DMS153 treated with DMSO at 0.1 percent for 48 hours (cell line): ENCODE data around the gene HSCB.
A peak's percentile ranks its signal among the peaks of the same experiment; 100 is the strongest.
"Not testable (repeated sequence)": the region's sequence is repeated elsewhere in the genome, so short reads cannot be mapped to it uniquely, and the experiment has no call there.

Experiments
- DNase-seq: peaks from one replicate; lab custom pipeline; 2025; ENCODE audit not compliant: unreplicated experiment; lab: John Stamatoyannopoulos, UW

The HSCB gene

GRCh38 chr22:28791124-28791523 lies 49.3 kb downstream of the HSCB start:
- DNase-seq = no peak

- DNase-seq = no peak
These were observed 50.1 kb downstream of the HSCB start for GRCh38 chr22:28791841-28792490.

- no peak for DNase-seq
These were observed 50.9 kb downstream of the HSCB start for GRCh38 chr22:28792491-28793383.

- DNase-seq = no peak
These were observed 52.2 kb downstream of the HSCB start for GRCh38 chr22:28793976-28794584.

- no peak for DNase-seq
These were observed 53.3 kb downstream of the HSCB start for GRCh38 chr22:28795071-28795693.

GRCh38 chr22:28795932-28796856 lies 54.4 kb downstream of the HSCB start:
- no peak for DNase-seq

- no peak for DNase-seq
These were observed 57.2 kb downstream of the HSCB start for GRCh38 chr22:28798810-28799605.

GRCh38 chr22:28799606-28800307 lies 57.9 kb downstream of the HSCB start:
- no peak for DNase-seq

- DNase-seq = peak; percentile 72
These were observed 58.6 kb downstream of the HSCB start, which contains the start of gene XBP1 for GRCh38 chr22:28800308-28801041. Gene XBP1 (minus strand): TSS chr22:28800569.

GRCh38 chr22:28801845-28802594 lies 60.2 kb downstream of the HSCB start:
- DNase-seq = no peak

- DNase-seq = no peak
These were observed 60.8 kb downstream of the HSCB start for GRCh38 chr22:28802595-28803123.

GRCh38 chr22:28805426-28805825 lies 63.6 kb downstream of the HSCB start:
- not testable (repeated sequence) for DNase-seq
